ENCODE data around the gene USP36. TPM values are rescaled to one million over a fixed set of nuclear protein-coding genes. Genes with fewer than 3 reads are reported as not detected.

The USP36 gene
- total RNA-seq, 2 donors from 2014 or later = 31.2 to 66.6 TPM

DNA sequence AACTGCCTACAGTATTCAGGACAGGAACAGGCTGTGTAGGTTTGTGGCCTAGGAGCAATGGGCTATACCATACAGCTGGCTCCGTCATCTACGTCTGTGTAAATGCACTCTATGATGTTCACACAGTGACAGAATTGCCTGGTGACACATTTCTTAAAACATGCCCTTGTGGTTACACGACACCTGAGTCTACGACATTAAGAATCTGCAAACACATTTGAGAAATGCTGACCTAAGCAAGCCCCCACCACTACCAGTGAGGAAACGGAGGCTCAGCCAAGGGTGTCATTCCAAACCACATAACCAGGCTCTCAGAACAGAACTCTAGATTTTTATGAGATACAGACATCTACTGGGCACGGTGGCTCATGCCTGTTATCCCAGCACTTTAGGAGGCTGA is 23.5 kb downstream of the USP36 start:
- DNase-seq (ENCODE audit: low spot score) = no peak
- peaks cover 9 to 11% of the 10 kb centered on the region in 2 donors for H3K36me3 ChIP-seq
- intact Hi-C loops (cut with DNase I) = no loop called here
- no peaks in the 10 kb centered on the region for H3K27me3 ChIP-seq (replicated peaks; ENCODE audit: insufficient read depth)
- TF ChIP-seq, protein P1, sequence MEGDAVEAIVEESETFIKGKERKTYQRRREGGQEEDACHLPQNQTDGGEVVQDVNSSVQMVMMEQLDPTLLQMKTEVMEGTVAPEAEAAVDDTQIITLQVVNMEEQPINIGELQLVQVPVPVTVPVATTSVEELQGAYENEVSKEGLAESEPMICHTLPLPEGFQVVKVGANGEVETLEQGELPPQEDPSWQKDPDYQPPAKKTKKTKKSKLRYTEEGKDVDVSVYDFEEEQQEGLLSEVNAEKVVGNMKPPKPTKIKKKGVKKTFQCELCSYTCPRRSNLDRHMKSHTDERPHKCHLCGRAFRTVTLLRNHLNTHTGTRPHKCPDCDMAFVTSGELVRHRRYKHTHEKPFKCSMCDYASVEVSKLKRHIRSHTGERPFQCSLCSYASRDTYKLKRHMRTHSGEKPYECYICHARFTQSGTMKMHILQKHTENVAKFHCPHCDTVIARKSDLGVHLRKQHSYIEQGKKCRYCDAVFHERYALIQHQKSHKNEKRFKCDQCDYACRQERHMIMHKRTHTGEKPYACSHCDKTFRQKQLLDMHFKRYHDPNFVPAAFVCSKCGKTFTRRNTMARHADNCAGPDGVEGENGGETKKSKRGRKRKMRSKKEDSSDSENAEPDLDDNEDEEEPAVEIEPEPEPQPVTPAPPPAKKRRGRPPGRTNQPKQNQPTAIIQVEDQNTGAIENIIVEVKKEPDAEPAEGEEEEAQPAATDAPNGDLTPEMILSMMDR (IDR thresholded peaks at IDR 0.05) = no peak
- no peak for TF ChIP-seq POLR2A (IDR thresholded peaks at IDR 0.05)
- TF ChIP-seq POLR2AphosphoS5 (IDR thresholded peaks at IDR 0.05) = no peak
- no peaks in the 10 kb centered on the region for H3K4me1 ChIP-seq (replicated peaks)
- no peaks in the 10 kb centered on the region for H3K9me3 ChIP-seq
- no peak overlapping the region for H3K4me3 ChIP-seq
- H3K27ac ChIP-seq = no peak overlapping the region
- 69% methylated on average over 6 of the region's 6 CpGs for WGBS

DNA sequence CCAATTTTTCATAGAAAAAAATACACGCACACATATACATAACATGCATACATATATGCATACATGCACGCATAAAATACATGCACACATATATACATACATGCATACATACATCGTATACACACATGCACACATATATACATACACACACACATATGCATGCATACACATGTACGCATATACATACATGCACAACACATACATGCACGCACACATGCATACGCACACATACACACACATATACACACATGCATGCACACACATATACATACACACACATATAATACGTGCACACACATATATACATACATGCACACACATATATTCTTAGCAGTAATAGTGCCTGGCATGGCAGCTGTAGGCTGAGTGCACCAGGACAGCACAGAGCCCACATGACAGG is 24.9 kb downstream of the USP36 start:
- Histone ChIP-seq H3K27me3 (replicated peaks; ENCODE audit: insufficient read depth) (no peaks in the 10 kb centered on the region), H3K9me3 (no peaks in the 10 kb centered on the region), H3K27ac (no peak overlapping the region), H3K4me3 (no peak overlapping the region), H3K4me1 (replicated peaks) (no peaks in the 10 kb centered on the region), H3K36me3 (peaks cover 9 to 11% of the 10 kb centered on the region in 2 donors)
- WGBS = 83% methylated on average over 7 of the region's 7 CpGs
- TF ChIP-seq POLR2AphosphoS5 (IDR thresholded peaks at IDR 0.05) (no peak), POLR2A (IDR thresholded peaks at IDR 0.05) (no peak)
- TF ChIP-seq, protein P1 (IDR thresholded peaks at IDR 0.05) = no peak
- intact Hi-C loops (cut with DNase I) = no loop called here
- DNase-seq (ENCODE audit: low spot score) = no peak

GRCh38 chr17:78812855-78813254 is 27.8 kb downstream of the USP36 start:
- no peak for TF ChIP-seq POLR2A (IDR thresholded peaks at IDR 0.05)
- TF ChIP-seq, protein P1 (IDR thresholded peaks at IDR 0.05) = no peak
- no peak for TF ChIP-seq POLR2AphosphoS5 (IDR thresholded peaks at IDR 0.05)
- H3K27ac ChIP-seq = no peak overlapping the region
- intact Hi-C loops (cut with DNase I) = no loop called here
- H3K9me3 ChIP-seq = no peaks in the 10 kb centered on the region
- DNase-seq (ENCODE audit: low spot score) = no peak
- H3K27me3 ChIP-seq (replicated peaks; ENCODE audit: insufficient read depth) = no peaks in the 10 kb centered on the region
- H3K4me3 ChIP-seq = no peak overlapping the region
- peaks cover 6 to 9% of the 10 kb centered on the region in 2 donors for H3K36me3 ChIP-seq
- WGBS = 77% methylated on average over 8 of the region's 8 CpGs
- no peaks in the 10 kb centered on the region for H3K4me1 ChIP-seq (replicated peaks)

DNA sequence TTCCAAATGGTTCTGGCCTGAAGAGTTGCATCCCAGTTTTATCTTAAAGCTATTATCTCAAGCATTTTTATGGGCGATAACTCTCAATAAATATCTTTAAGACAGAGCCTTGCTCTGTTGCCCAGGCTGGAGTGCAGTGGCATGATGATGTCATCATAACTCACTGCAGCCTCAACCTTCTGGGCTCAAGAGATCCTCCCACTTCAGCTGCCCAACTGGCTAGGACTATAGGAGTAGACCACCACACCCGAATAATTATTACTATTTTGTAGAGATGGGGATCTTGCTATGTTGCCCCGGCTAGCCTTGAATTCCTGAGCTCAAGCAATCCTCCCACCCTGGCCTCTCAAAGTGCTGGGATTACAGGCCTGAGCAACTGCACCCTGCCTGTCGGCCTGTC is 32.5 kb downstream of the USP36 start:
- WGBS = 88% methylated on average over 3 of the region's 4 CpGs
- peaks cover 20 to 22% of the 10 kb centered on the region in 2 donors for H3K36me3 ChIP-seq
- H3K4me1 ChIP-seq (replicated peaks) = no peaks in the 10 kb centered on the region
- TF ChIP-seq, protein P1 (IDR thresholded peaks at IDR 0.05) = no peak
- TF ChIP-seq POLR2A (IDR thresholded peaks at IDR 0.05) (no peak), POLR2AphosphoS5 (IDR thresholded peaks at IDR 0.05) (no peak)
- H3K4me3 ChIP-seq = no peak overlapping the region
- DNase-seq (ENCODE audit: low spot score) = no peak
- no peaks in the 10 kb centered on the region for H3K27me3 ChIP-seq (replicated peaks; ENCODE audit: insufficient read depth)
- no peak overlapping the region for H3K27ac ChIP-seq
- intact Hi-C loops (cut with DNase I) = no loop called here
- H3K9me3 ChIP-seq = no peaks in the 10 kb centered on the region

GRCh38 chr17:78806451-78806850 is 34.2 kb downstream of the USP36 start:
- peaks cover 17 to 22% of the 10 kb centered on the region in 2 donors for H3K36me3 ChIP-seq
- no peaks in the 10 kb centered on the region for H3K4me1 ChIP-seq (replicated peaks)
- TF ChIP-seq, protein P1 (IDR thresholded peaks at IDR 0.05) = no peak
- TF ChIP-seq POLR2A (IDR thresholded peaks at IDR 0.05) = no peak
- no peak for TF ChIP-seq POLR2AphosphoS5 (IDR thresholded peaks at IDR 0.05)
- WGBS = 72% methylated on average over 9 of the region's 9 CpGs
- H3K9me3 ChIP-seq = no peaks in the 10 kb centered on the region
- H3K4me3 ChIP-seq = no peak overlapping the region
- no peak overlapping the region for H3K27ac ChIP-seq
- DNase-seq (ENCODE audit: low spot score) = no peak
- intact Hi-C loops (cut with DNase I) = no loop called here
- H3K27me3 ChIP-seq (replicated peaks; ENCODE audit: insufficient read depth) = no peaks in the 10 kb centered on the region

Data from prostate gland (tissue), 2 donors.